GM18520 (cell line): ENCODE results near the gene AGO4.
"Not testable (repeated sequence)": the region's sequence is repeated elsewhere in the genome, so short reads cannot be mapped to it uniquely, and the experiment has no call there.

Experiments used
- ATAC-seq: cut with Tn5 transposase; IDR thresholded peaks from one replicate; pipeline ENCODE4 v1.9.1; 2021; ENCODE audit not compliant: unreplicated experiment

The AGO4 gene

DNA sequence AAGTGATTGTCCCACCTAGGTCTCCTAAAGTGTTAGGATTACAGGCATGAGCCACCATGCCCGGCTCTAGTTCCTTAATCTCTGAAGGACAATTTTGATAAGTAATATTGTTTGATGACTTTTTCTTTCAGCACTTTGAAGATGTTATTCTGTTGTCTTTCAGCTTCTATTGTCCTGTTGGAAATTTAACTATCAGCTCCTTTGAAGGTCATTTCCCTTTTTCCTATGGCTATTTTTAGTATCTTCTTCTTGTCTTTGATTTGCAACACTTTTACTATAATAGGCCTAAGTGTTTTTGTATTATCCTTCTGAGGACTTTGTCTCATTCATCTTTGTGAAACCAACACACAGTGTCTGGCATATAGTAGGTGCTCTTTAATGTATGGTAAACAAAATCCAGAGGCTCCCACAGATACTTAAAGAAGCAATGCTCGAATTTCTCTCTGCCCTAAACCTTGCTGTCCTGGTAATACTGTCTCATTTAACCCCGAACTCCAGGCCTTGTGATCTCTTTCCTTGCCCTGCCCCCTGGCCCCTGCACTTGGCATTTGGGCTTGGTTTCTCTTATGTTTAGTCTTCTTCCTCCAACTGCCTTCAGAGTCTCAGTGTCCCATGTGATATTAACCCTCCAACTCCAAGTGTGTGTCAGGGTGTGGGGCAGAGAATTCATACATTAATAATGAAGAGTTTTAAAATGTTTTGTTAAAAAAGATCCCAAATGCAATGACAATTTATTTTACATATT is 56.2 kb downstream of the AGO4 start:
- ATAC-seq = no peak

DNA sequence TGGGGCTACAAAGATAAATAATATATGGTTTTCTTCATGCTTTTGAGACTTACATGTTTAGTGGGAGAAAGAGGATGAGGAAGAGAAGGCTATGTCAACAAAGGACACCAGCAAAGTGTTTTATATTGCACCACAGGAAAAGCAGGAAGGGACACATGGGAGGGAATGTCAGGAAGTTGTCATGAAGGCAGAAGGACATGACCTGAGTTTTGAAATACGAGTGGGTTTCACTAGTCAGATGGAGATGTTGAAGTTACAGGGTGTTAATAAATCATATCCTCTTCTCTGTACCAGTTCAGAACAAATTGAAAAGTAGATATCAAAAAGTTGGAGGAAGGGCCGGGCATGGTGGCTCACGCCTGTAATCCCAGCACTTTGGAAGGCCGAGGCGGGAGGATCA is 57.0 kb downstream of the AGO4 start:
- no peak for ATAC-seq

GRCh38 chr1:35866991-35867390 is 59.2 kb downstream of the AGO4 start:
- ATAC-seq = no peak

- ATAC-seq = not testable (repeated sequence)
These were observed 61.6 kb downstream of the AGO4 start for GRCh38 chr1:35869245-35869950.

DNA sequence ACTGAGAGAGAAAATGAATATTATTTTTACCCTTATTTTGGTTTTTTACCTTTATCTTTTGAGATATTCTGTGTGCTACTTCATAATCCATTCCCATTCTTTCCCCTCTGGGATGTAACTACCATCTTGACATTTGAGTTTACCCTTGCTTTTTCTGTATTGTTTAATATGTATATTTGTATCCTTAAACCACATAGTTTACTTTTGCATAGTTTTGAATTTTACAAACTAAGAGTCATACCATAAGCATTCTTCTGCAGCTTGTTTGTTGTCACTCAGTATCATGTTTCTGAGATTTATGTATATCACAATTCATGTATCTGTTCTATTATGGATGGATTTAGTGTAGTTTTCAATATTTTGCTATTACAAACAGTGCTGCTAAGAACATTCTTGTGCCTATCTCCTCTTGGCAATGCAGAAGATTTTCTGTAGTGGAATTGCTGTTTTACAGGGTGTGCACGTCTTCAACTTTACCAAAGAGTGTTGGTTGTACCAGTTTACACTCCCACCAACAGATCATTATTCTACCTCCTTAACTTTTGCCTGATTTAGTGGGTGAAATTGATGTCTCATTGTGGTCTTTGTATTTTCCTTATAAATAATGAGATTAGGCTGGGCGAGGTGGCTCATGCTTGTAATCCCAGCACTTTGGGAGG is 63.0 kb downstream of the AGO4 start:
- no peak for ATAC-seq

DNA sequence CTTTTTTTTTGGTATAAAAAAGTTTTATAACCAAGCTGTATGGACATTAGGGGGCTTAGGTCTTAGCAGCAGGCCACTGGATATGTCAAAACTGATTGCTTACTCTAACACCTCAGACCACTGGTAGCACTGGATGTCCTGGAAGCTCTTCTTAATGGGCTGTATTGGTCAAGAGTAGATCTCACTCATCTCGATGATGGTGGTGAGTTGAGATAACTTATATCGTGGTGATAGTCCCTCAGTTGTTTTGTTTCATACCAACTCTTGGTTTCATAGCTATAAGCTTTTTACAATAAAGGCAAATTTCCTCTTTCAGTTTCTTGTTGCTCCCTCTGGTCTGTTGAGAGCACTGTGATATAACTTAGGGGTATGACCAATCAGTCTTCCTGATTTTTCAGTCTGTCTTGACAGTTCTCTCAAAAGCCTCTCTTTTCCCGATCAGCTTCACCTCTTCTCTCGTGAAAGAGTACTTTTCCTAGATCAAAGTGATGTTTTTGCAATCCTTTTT is 65.5 kb downstream of the AGO4 start:
- ATAC-seq = no peak

DNA sequence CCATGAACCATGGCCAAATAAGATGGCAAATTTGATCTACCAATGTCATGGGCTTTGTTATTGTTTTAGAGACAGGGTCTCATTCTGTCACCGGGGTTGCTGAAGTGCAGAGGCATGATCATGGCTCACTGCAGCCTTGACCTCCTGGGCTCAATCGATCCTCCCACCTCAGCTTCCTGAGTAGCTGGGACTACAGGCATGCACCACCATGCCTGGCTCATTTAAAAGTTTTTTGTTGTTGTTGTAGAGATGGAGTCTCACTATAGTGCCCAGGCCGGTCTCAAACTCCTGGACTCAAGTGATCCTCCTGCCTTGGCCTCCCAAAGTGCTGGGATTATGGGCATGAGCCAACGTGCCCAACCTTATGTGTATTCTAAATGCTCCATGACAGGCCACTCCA is 66.3 kb downstream of the AGO4 start:
- ATAC-seq = not testable (repeated sequence)

- no peak for ATAC-seq
These were observed 69.2 kb downstream of the AGO4 start for GRCh38 chr1:35876988-35877387.

DNA sequence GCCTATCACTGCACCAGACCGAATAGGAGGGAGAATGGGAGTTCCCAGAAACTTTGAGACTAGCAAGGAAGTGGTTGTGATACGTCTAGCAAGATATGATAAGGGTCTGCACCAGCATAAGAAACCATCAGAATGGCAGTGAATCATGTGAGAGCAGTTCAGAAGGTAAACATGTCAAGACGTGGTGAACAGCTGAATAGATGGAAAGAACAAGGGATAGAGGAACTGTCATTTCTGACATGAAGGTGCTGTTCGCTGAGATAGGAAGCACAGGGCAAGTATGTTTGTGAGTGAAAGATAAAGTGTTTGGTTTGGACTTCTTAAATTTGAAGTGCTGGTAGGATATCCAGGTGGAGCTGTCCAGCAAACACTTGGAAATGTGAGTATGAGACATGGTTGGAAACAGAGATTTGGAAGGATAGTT is 74.0 kb downstream of the AGO4 start:
- ATAC-seq = no peak

- no peak for ATAC-seq
These were observed 74.7 kb downstream of the AGO4 start for GRCh38 chr1:35882586-35882944.

GRCh38 chr1:35882945-35883634 is 75.3 kb downstream of the AGO4 start, which contains the start of gene AGO1:
AGO1 (plus strand) TSS chr1:35883209; CDS start chr1:35883422, 213 bp downstream.
- ATAC-seq = peak; percentile 86

GRCh38 chr1:35883635-35884101 is 75.9 kb downstream of the AGO4 start:
- ATAC-seq = no peak

DNA sequence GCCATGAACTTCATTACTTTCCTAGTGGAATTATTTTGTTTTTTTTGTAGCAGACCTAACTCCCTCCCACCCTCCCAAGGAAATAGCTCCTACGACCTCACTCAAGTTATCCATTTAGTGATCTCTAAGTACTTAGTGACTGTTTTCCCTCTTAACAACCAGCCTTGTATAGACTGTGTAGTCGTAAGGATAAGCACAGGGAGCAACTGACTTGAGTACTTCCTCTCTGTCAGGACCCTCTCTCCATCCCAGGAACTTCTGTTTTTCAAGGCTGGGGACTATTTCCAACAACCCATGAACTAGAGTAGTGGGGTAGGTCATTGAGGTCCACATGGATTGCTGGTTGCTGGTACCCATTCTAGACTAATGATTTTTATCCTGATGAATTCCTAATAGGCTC is 77.1 kb downstream of the AGO4 start:
- no peak for ATAC-seq

GRCh38 chr1:35885961-35886558 is 78.2 kb downstream of the AGO4 start:
- no peak for ATAC-seq

- ATAC-seq = no peak
These were observed 79.0 kb downstream of the AGO4 start for GRCh38 chr1:35886577-35887431.

DNA sequence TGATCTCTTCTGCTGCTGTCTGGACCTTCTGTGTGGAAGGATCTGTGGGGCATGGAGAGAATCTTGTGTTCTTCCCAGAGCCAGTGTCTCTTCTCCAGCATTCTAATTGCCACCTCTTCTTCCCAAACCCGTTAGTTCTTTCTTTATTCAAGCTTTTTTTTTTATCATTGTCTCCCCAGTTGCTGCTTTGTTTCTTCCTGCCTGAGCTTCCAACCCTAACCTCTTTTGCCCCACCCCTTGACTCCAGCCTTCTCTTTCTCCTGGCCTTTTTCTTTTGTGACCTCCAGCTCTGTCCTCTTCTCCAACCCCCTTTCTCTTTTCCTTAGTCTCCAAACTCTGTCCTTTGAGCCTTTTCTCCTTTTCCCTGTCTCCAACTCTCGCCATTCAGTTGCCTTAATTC is 79.7 kb downstream of the AGO4 start:
- no peak for ATAC-seq

GRCh38 chr1:35888255-35888654 is 80.4 kb downstream of the AGO4 start:
- ATAC-seq = no peak

DNA sequence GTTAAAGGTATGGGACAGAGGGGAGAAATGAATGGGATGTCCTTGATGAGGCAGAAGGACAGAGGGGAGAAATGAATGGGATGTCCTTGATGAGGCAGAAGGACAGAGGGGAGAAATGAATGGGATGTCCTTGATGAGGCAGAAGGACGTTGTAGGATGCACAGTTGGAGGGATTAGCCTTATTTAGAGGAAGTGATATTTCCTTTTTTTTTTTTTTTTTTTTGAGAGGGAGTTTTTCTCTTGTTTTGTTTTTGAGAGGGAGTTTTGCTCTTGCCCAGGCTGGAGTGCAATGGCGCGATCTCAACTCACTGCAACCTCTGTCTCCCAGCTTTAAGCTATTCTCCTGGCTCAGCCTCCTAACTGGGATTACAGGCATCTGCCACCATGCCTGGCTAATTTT is 81.2 kb downstream of the AGO4 start:
- not testable (repeated sequence) for ATAC-seq

DNA sequence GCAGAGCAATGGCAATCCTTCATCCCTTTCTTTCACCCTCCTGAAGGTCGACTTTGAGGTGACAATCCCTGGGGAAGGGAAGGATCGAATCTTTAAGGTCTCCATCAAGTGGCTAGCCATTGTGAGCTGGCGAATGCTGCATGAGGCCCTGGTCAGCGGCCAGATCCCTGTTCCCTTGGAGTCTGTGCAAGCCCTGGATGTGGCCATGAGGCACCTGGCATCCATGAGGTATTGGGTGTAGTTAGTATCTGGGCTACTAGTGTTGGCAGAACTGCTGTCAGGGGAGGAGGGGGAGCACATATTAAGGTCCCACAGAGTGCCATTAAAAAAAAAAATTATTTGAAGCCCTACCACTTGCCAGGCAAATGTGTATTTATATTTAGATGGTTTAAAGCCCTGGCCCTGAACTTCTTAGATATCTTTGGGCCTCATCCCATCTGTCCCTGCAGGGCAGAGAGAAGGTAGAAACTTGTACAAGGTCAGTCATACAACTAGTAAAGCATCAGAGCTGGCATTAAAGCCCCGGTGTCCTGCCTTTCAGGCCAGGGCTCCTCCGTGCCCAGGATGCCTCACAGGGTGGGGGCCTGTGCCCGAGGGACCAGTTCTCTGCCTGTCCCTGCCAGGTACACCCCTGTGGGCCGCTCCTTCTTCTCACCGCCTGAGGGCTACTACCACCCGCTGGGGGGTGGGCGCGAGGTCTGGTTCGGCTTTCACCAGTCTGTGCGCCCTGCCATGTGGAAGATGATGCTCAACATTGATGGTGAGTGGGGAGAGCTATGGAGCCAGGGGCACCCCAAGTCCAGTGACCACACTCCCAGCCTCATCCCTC is 85.4 kb downstream of the AGO4 start:
- ATAC-seq = no peak
